Mammary epithelial cell (primary cell): ENCODE measurements around the gene MSI2.

Source experiments
- EZH2 ChIP-seq: IDR thresholded peaks from 2 replicates; pipeline ENCODE4 v1.6.1; 2012; ENCODE audit warnings: low read length, inconsistent platforms, borderline replicate concordance
- TF ChIP-seq, protein P1 (sequence below), 2 donors: IDR thresholded peaks in 1 of 2; conservative IDR thresholded peaks in 1 of 2; 2 replicates each; pipeline ENCODE4 v1.5.1; 2011 to 2012; ENCODE audit warnings: inconsistent platforms in 2 of 2, low read length in 2 of 2, mild to moderate bottlenecking in 2 of 2, control low read depth in 1 of 2, low read depth in 1 of 2; ENCODE audit not compliant: insufficient read depth in 1 of 2; ENCODE audit errors: extremely low read depth in 1 of 2

DNA sequence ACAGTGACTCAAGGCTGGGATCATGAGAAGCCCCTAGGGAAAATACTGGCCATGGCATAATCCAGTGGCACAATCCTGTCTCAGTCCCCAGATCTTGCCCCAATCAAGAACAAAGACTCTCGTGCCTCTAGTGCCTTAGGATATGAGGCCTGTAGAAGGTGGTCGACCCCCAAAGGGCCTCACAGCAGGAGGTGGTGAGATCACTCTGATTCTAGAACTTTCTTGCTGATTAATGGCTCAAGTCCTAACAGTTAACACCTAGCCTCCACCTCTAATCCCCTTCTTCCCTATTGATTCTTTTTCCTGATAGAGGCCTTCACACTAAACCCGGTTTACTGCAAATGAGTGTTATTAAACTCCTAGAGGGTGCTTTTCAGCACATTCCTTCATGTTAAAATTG, 312.0 kb downstream of the MSI2 start:
- TF ChIP-seq EZH2 = no peak
- TF ChIP-seq, protein P1, sequence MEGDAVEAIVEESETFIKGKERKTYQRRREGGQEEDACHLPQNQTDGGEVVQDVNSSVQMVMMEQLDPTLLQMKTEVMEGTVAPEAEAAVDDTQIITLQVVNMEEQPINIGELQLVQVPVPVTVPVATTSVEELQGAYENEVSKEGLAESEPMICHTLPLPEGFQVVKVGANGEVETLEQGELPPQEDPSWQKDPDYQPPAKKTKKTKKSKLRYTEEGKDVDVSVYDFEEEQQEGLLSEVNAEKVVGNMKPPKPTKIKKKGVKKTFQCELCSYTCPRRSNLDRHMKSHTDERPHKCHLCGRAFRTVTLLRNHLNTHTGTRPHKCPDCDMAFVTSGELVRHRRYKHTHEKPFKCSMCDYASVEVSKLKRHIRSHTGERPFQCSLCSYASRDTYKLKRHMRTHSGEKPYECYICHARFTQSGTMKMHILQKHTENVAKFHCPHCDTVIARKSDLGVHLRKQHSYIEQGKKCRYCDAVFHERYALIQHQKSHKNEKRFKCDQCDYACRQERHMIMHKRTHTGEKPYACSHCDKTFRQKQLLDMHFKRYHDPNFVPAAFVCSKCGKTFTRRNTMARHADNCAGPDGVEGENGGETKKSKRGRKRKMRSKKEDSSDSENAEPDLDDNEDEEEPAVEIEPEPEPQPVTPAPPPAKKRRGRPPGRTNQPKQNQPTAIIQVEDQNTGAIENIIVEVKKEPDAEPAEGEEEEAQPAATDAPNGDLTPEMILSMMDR (conservative IDR thresholded peaks at IDR 0.05 in 1 of 2, IDR thresholded peaks at IDR 0.05 in 1 of 2; ENCODE audit: extremely low read depth in 1 of 2, insufficient read depth in 1 of 2, low read depth in 1 of 2, low read length in 2 of 2) = no peak
